Activated T-helper 9 cell treated with anti-CD3 and anti-CD28 coated beads, Interleukin-2, amount 50 U/mL, for 16 hours (primary cell): Measurements from ENCODE around the gene GYPB.
"Not testable (repeated sequence)": the region's sequence is repeated elsewhere in the genome, so short reads cannot be mapped to it uniquely, and the experiment has no call there.

ENCODE experiments used
- DNase-seq: peaks from one replicate; pipeline ENCODE4 v3.0.0-alpha.2; 2020; ENCODE audit warnings: low read depth

GYPB gene

GRCh38 chr4:144019277-144019676 lies at the start of gene GYPB:
TSS of gene GYPB (minus strand) at chr4:144019380. CDS start at chr4:144019287, 93 bp downstream.
- DNase-seq, result not testable (repeated sequence)

GRCh38 chr4:144061556-144061955 lies 42.4 kb upstream of the GYPB start:
- not testable (repeated sequence) for DNase-seq

GRCh38 chr4:144060234-144060859 lies 41.2 kb upstream of the GYPB start:
- not testable (repeated sequence) for DNase-seq

GRCh38 chr4:144056800-144057199 lies 37.6 kb upstream of the GYPB start:
- DNase-seq, result no peak

- DNase-seq, result not testable (repeated sequence)
Observed at GRCh38 chr4:144055336-144055735, 36.2 kb upstream of the GYPB start.

GRCh38 chr4:144051494-144051893 lies 32.3 kb upstream of the GYPB start:
- not testable (repeated sequence) for DNase-seq

GRCh38 chr4:144050631-144051030 lies 31.5 kb upstream of the GYPB start:
- not testable (repeated sequence) for DNase-seq

- DNase-seq, result not testable (repeated sequence)
Observed at GRCh38 chr4:144049495-144050424, 30.6 kb upstream of the GYPB start.

- not testable (repeated sequence) for DNase-seq
Observed at GRCh38 chr4:144044936-144045335, 25.8 kb upstream of the GYPB start.

GRCh38 chr4:144032580-144032979 lies 13.4 kb upstream of the GYPB start:
- DNase-seq, result not testable (repeated sequence)

GRCh38 chr4:144031875-144032274 lies 12.7 kb upstream of the GYPB start:
- DNase-seq, result not testable (repeated sequence)

GRCh38 chr4:144031369-144031768 lies 12.2 kb upstream of the GYPB start:
- not testable (repeated sequence) for DNase-seq

GRCh38 chr4:144030708-144031107 lies 11.5 kb upstream of the GYPB start:
- not testable (repeated sequence) for DNase-seq

- DNase-seq, result not testable (repeated sequence)
Observed at GRCh38 chr4:144026682-144027081, 7.5 kb upstream of the GYPB start.

GRCh38 chr4:144024399-144025053 lies 5.3 kb upstream of the GYPB start:
- not testable (repeated sequence) for DNase-seq

GRCh38 chr4:144022772-144023400 lies 3.7 kb upstream of the GYPB start:
- not testable (repeated sequence) for DNase-seq

GRCh38 chr4:144021336-144021990 lies 2.3 kb upstream of the GYPB start:
- not testable (repeated sequence) for DNase-seq

GRCh38 chr4:144018223-144019000 lies 768 bp downstream of the GYPB start:
- not testable (repeated sequence) for DNase-seq

GRCh38 chr4:144017271-144017670 lies 1.9 kb downstream of the GYPB start:
- DNase-seq, result not testable (repeated sequence)

- not testable (repeated sequence) for DNase-seq
Observed at GRCh38 chr4:144016057-144016605, 3.0 kb downstream of the GYPB start.
